G401 (cell line): Measurements from ENCODE around the gene DBI. TPM values are rescaled to one million over a fixed set of nuclear protein-coding genes. Genes with fewer than 3 reads are reported as not detected.

Experiments
- DNase-seq: peaks from one replicate; pipeline ENCODE4 v3.0.0-alpha.2; 2015; ENCODE audit warnings: low spot score
- in situ Hi-C: cut with HindIII; loops from 2 replicates; pipeline ENCODE4 v1.10.0; 2016; ENCODE audit warnings: low sequenced_read_pairs, mixed read lengths
- total RNA-seq: library from RNA; depleted of rRNA; stranded (reverse); fragments of >200 nt; shearing (Covaris generic); gene quantifications from 2 replicates; pipeline ENCODE4 v1.2.3, GENCODE V29; 2014; rRNA removed

The DBI gene
- total RNA-seq: 73.3 and 104 TPM in 2 replicates

- DNase-seq: peak; percentile 98
- in situ Hi-C loops: no loop called here
Measured at GRCh38 chr2:119366649-119367471, at the start of gene DBI, which contains the start of gene C2orf76. TSS of gene DBI (plus strand) at chr2:119366977. CDS start at chr2:119367052, 75 bp downstream. TSS of gene C2orf76 (minus strand) at chr2:119366834. CDS start at chr2:119339959, 26,875 bp downstream.

DNA sequence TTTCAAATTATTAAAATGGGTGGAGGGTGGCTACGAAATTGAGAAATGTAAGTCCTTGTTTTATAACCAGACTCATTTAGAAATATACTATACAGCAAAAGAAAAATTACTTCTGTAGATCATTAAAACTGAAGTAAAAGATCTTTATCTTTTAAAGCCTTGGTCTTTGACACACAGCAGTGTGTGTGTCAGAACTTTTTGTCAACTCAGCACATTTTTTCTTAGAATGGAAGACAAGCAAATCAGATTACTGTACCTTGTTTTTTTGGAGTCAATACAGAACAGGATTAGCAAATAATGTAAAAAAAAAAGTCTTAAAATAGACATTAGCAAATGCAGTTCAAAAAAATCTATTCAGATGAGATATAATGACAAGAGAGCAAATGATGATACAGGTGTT is 49.2 kb upstream of the DBI start:
- in situ Hi-C loops: no loop called here
- DNase-seq: no peak

- DNase-seq: no peak
- in situ Hi-C loops: no loop called here
Measured at GRCh38 chr2:119319593-119319992, 47.2 kb upstream of the DBI start.

- in situ Hi-C loops: no loop called here
- no peak for DNase-seq
Measured at GRCh38 chr2:119323459-119323858, 43.3 kb upstream of the DBI start.

DNA sequence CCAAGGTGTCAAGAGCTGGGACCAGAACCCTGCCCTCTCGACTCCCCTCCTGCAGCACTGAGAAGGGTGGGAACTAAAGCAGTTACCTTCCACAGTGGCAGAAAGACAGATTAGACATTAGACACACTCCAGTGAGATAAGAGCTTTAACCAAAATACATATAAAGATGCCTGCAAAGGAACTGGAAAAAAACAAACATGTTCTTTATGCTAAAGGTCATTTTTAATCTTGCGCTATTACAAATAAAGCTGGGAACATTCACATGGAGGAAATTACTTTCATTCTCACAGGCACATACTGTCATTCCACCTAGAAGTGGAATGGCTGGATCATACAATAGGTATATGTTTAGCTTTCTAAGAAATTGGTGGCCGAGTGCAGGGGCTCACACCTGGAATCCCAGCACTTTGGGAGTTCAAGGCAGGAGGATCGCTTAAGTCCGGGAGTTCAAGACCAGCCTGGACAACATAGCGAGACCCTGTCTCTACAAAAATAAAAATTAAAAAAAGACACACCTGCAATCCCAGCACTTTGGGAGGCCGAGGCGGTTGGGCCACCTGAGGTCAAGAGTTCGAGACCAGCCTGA is 42.0 kb upstream of the DBI start:
- in situ Hi-C loops: no loop called here
- no peak for DNase-seq

GRCh38 chr2:119326938-119327337 is 39.8 kb upstream of the DBI start:
- in situ Hi-C loops: no loop called here
- DNase-seq: no peak

GRCh38 chr2:119327431-119327830 is 39.3 kb upstream of the DBI start:
- DNase-seq: no peak
- in situ Hi-C loops: no loop called here

GRCh38 chr2:119332953-119333352 is 33.8 kb upstream of the DBI start:
- in situ Hi-C loops: no loop called here
- DNase-seq: no peak

- in situ Hi-C loops: no loop called here
- no peak for DNase-seq
Measured at GRCh38 chr2:119333360-119333759, 33.4 kb upstream of the DBI start.

GRCh38 chr2:119333833-119334232 is 32.9 kb upstream of the DBI start:
- no peak for DNase-seq
- in situ Hi-C loops: no loop called here

GRCh38 chr2:119337749-119338148 is 29.0 kb upstream of the DBI start:
- in situ Hi-C loops: no loop called here
- no peak for DNase-seq

DNA sequence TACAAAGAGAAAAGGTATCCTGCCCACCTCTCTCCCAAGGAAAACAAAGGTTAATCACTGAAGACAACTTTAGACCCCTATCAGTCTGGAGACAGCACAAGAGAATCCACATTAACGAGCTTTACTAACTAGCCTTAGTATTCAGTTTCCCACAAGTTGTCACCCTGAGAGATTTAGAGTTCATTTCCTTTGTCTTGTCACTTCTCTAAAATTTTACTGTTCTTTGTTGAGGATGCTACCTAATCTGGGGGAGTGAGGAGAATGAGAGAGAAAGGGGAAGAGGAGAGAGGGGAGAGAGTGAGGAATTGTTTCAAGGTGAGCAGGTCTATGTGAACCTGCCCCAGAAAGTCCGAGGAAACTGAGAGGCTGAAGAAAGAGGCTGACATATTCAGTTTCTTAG is 28.5 kb upstream of the DBI start:
- in situ Hi-C loops: no loop called here
- no peak for DNase-seq

GRCh38 chr2:119338826-119339561 is 27.8 kb upstream of the DBI start:
- in situ Hi-C loops: no loop called here
- no peak for DNase-seq

GRCh38 chr2:119339562-119339923 is 27.2 kb upstream of the DBI start:
- in situ Hi-C loops: no loop called here
- no peak for DNase-seq

GRCh38 chr2:119341684-119342083 is 25.1 kb upstream of the DBI start:
- in situ Hi-C loops: no loop called here

GRCh38 chr2:119349289-119349688 is 17.5 kb upstream of the DBI start:
- in situ Hi-C loops: no loop called here
- no peak for DNase-seq

More at GRCh38 chr2:119341684-119342083, 25.1 kb upstream of the DBI start:
- DNase-seq: no peak

GRCh38 chr2:119350311-119350998 is 16.3 kb upstream of the DBI start:
- in situ Hi-C loops: no loop called here
- no peak for DNase-seq

DNA sequence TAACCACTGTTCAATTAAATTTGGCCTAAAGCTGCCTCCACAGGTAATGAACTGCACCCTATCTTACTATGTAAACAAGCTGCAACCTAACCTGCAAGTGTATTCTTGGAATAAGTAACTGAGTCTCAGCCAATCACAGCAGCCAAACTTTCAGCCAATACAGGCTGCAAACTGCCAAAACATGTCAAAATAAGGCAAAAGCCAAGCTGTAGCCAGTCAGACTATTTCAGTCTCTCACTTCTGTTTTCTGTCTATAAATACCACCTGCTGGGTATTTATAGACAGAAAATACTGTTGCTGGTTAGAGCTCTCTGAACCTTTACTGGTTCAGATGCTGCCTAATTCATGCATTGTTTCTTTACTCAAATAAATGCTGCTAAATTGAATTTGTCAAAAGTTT is 14.4 kb upstream of the DBI start:
- in situ Hi-C loops: no loop called here
- DNase-seq: no peak

- no peak for DNase-seq
- in situ Hi-C loops: no loop called here
Measured at GRCh38 chr2:119354860-119355259, 11.9 kb upstream of the DBI start.

- in situ Hi-C loops: no loop called here
- no peak for DNase-seq
Measured at GRCh38 chr2:119359774-119360173, 7.0 kb upstream of the DBI start.
